GM19351 (cell line): Measurements from ENCODE around the gene MTOR.
"Not testable (repeated sequence)": the region's sequence is repeated elsewhere in the genome, so short reads cannot be mapped to it uniquely, and the experiment has no call there.

ENCODE experiments used
- ATAC-seq: cut with Tn5 transposase; IDR thresholded peaks from one replicate; pipeline ENCODE4 v1.9.1; 2021; ENCODE audit warnings: mild to moderate bottlenecking, moderate library complexity; ENCODE audit not compliant: unreplicated experiment

Gene MTOR

DNA sequence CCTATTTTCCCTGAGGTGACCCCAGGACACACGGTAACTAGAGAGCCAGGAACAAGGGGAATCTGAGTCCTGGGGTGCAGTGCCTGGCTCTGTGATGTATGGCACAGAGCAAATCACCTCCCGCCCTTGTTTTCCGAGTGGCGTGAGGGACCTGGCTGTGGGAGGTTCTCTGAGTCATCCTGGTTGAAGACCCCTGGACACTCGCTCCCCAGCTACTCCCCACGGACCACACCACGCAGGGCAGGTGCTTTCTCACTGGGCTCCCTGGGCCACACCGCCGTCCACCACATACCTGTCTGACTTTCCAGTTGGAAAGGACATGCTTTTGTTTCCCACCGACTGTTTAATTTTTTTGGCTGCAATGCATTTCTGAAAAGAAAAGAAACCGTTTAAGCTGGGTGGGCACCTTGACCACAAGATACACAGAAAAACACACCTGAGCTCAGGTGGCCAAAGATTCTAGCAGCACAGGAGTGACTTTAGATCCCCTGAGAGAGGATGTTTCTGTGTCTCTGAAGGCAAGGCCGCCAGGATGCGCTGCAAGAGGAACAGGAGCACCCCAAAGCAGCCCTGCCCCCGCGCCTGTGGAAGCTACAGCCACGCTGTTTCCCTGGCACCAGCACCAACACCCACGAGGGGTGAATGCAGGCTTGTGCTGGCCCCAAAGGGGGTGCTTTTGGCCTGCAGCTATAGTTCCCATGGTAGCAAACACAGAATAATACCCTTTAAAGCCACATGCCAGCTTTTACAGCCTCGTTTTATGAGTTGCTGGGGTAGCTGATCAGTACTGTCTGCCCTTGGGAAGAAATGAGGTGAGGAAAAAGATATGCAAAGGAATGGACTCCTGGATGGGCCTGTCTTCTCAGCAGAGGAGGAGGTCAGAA is 194.4 kb downstream of the MTOR start:
- ATAC-seq = no peak

- ATAC-seq = no peak
Observed at GRCh38 chr1:11065796-11066195, 196.6 kb downstream of the MTOR start.

- ATAC-seq = no peak
Observed at GRCh38 chr1:11064942-11065341, 197.4 kb downstream of the MTOR start.

DNA sequence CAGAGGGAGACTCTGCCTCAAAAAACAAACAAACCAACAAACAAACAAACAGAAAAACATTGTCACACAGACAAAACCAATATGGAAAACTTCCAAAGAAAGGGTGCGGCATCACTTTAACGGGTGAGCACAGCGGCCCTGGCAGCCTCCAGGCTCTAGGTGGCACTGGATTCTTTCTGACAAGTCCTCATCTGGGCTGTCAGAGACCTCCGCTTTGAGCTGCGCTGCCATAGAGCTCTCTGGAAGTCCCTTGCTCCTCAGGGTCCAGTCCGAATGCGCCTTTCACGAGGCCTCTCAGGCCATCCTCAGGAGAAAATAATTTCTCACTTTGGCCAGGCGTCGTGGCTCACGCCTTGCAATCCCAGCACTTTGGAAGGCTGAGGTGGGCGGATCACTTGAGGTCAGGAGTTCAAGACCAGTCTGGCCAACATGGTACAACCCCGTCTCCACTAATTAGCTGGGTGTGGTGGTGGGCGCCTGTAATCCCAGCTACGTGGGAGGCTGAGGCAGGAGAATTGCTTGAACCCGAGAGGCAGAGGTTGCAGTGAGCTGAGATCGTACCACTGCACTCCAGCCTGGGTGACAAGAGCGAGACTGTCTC is 198.3 kb downstream of the MTOR start:
- ATAC-seq = not testable (repeated sequence)

DNA sequence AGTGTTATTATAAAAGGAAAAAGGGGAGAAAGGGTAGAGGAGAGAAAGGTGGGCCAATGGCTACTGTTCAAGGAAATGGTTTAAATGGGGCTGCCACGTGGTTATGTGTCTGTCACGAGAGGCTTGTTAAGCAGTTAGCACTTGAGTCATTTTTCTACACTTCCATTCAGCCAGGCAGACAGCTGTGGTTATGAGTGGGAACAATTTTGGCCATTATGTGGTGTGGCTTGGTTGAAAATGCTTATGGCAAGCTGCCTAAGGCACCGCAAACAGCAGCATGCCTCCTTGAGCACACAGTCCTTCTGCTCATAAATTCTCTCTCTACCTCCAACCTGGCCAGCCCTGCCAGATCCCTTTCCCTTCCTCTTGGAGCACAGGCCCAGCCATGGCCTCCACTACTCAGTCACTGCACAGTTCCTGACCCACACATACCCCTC is 199.4 kb downstream of the MTOR start:
- peak; percentile 33 for ATAC-seq

GRCh38 chr1:11061652-11062365 is 200.5 kb downstream of the MTOR start:
- ATAC-seq = no peak

GRCh38 chr1:11059968-11060830 is 202.2 kb downstream of the MTOR start, which contains the start of gene SRM:
Gene SRM (minus strand): TSS chr1:11060018. CDS start chr1:11059943, 75 bp downstream.
- ATAC-seq = peak; percentile 86

DNA sequence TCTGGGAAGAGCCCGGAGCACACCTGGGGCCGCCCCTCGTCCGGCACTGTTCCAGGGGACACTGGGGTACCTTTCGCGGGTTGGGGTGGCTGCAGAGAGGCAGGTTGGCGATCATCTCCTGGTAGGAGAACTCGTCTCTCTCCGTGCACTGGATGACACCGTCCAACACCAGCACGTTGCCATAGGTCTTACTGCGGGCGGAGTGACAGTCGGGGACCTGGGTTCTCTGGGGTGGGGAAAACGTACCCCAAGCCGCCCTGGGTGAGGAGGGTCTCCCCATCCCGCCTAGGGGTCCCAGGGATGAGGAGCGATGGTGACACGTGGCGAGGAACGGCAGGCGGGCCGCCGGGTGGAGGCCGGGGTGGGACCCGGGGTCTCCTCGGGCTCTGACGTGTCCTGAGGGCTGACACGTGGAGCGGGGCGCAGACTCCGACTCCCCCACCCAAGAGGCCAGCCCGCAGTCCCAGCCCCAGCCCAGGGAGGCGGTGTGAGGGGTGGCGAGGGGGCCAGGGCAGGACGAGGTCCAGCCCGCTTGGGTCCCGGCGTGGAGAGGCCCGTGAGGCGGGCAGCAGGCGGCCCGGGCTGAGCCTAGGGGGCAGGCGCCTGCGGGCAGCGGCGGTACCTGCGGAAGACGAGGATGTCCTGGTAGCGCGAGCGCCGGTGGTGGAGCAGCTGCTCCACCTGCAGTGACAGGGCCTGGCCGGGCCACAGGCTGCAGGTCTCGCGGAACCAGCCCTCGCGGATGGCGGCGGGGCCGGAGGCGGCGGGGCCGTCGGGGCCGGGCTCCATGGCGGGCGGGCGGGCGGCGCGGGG is 203.0 kb downstream of the MTOR start:
- peak; percentile 21 for ATAC-seq

- no peak for ATAC-seq
Observed at GRCh38 chr1:11058595-11059154, 203.7 kb downstream of the MTOR start.

DNA sequence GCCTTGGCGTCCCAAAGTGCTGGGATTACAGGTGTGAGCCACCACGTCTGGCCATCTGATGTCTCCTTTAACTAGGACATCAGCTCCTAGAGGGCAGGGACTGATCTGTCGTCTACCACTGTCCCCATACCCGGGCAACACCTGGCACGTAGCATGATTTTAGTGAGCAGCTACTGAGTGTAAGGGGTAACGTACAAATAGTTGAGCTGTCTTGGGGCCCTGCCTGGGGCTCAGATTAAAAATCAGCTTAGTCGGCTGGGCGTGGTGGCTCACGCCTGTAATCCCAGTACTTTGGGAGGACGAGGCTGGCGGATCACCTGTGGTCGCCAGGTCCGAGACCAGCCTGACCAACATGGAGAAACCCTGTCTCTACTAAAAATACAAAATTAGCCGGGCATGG is 204.3 kb downstream of the MTOR start:
- ATAC-seq = no peak

GRCh38 chr1:11057477-11057876 is 204.9 kb downstream of the MTOR start:
- ATAC-seq = no peak
